ENCODE data around the gene UBXN2A.
"Not testable (repeated sequence)": the region's sequence is repeated elsewhere in the genome, so short reads cannot be mapped to it uniquely, and the experiment has no call there.

UBXN2A gene

DNA sequence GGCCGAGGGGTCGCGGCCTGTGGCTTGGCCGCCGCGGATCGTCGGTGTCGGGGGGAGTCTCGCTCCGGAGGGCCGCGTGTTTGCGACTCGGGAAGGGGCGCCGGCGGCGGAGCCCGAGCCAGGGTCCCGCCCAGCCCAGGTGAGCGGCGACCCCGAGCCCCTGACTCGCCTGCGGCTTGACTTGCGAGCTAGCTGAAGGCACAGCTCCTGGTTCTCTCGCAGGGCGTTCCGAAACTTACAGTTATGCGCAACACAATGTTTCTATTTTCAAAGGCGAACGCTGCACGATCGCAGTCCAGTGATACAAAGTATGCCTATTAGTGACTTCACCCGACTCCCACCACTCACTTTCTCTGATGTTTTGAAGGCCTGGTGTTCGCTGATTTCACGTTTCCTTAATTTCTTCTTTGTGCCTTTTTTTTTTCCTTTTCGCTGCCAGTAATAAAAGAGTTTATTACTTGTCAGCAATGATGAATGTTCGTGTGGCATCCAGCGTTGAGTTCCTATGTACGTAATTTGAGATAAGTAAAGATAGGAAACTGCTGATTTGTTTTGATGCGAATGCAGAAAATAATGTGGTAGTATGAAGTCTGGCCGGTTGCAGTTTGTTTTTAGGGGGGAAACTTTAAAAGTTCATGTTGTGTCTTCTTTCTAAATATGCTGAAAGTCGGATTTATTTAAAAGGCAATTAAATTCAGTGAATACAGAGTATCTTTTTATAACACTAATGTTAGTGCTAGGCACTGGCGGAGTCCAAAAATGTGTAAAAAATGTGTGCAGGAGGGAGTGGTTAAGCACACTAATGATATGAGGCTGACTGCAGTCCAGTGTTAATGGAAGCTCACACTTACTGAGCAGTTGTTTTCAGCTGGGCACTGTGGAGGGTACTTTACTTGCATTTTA lies 706 bp downstream of the UBXN2A start:
- no peak for DNase-seq (ENCODE audit: low read depth in 1 of 2, low spot score in 1 of 2)

DNA sequence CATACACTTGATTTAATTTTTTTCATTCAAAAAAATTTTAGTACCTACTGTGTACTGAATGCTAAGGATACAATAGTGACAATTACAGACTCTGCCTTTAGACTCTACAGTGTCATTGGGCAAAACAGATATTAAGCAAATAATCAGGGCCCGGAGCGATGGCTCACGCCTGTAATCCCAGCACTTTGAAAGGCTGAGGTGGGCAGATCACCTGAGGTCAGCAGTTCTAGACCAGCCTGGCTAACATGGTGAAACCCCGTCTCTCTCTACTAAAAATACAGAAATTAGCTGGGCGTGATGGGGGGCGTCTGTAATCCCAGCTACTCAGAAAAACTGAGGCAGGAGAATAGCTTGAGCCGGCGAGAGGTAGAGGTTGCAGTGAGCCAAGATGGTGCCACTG lies 1.4 kb downstream of the UBXN2A start:
- DNase-seq (ENCODE audit: low read depth in 1 of 2, low spot score in 1 of 2): no peak

DNA sequence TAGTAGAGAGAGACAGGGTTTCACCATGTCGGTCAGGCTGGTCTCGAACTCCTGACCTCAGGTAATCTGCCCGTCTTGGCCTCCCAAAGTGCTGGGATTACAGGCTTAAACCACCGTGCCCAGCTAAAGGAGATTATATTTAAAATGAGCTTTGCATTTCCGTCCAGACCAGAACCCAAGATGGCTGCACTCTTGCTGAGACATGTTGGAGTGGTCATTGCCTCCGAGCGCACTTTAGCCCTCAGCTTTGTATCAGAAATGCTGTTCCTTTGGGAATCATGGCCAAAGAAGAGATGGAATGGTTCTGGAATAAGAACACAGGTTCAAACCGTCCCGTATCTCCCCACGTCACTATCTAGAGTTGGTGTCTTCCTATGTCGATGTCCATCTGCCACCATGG lies 3.4 kb downstream of the UBXN2A start:
- no peak for DNase-seq (ENCODE audit: low read depth in 1 of 2, low spot score in 1 of 2)

DNA sequence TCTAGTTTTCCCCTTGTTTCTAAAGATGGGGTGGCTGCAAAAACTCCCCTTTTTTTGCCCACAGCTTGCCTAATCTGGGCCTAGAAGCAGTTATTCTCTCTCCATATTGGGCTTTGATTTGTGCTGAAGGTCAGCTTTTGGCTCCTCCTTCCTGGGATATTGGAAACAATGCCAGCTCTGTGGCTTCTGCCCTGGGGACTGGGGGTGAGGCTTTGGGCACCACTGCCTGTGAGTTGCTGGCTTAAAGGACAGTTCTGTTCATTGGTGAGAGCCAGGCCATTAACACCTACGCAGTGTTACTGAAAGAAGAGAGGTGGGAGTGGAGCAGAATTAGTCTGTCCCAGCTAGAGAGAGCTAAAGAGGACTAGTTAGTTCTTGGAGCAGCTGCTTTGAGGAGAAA lies 4.3 kb downstream of the UBXN2A start:
- no peak for DNase-seq (ENCODE audit: low read depth in 1 of 2, low spot score in 1 of 2)

DNA sequence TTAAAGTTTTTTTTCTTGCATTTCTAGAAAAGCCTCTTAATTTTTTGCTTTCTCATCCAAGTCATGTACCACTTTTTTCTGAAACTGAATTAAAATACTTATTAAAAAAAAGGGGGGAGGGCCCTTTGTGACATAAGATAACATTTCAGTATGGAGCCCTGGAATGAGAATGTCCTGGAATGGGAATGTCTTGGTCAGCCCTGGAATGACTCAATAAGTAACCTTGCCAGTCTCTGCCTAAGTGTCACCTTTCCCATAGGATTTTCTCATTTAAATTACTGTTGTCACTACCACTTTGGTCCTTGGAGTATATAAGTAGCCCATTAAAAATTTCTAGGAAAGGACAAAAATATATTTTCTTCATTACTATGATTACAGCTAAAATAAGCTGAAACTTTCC lies 4.7 kb downstream of the UBXN2A start:
- no peak for DNase-seq (ENCODE audit: low read depth in 1 of 2, low spot score in 1 of 2)

DNA sequence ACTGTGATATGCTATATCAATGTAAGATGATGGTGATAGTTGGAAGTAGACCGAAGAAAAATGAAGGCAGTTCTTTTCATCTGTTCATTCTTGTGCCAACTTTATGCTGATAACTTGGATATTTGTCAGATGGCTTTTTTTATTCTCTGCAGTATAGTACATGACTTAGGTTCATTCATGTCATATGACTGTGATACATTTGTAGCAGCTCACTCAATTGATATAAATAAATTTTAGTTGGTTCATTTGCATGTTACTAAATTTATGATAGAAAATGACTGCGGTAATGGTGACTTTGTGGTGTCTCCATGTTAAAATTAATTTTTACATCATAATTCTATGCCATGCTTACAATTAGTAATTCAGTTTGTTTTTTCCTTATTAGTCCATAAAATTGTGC lies 7.1 kb downstream of the UBXN2A start:
- DNase-seq (ENCODE audit: low read depth in 1 of 2, low spot score in 1 of 2): no peak

DNA sequence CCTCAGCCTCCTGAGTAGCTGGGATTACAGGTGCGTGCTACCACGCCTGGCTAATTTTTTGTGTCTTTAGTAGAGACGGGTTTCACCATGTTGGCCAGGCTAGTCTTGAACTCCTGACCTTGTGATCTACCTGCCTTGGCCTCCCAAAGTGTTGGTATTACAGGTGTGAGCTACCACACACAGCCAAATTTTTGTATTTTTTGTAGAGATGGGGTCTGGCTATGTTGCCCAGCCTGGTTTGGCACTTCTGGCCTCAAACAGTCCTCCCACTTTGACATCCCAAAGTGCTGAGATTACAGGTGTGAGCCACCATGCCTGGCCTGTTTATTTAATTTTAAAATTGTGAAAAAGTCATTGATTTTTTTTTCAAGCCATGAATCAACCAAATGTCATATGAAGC lies 12.3 kb downstream of the UBXN2A start:
- not testable (repeated sequence) for DNase-seq (ENCODE audit: low read depth in 1 of 2, low spot score in 1 of 2)

DNA sequence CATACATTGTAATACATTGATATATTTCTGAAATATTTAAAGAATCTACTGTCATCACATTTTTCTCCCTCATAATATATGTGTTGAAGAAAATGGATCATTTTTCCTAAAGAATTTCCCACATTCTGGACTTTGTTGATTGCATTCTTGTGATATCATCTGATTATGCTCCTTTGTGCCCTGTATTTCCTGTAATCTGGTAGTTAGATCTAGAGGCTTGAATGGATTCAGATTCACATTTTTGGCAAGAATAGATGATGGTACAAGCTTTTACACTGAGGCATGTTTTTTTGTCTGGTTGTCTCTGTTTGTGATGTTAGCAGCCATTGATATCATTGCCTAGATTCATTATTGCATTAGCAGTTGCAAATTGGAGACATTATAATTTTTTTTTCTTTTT lies 13.4 kb downstream of the UBXN2A start:
- no peak for DNase-seq (ENCODE audit: low read depth in 1 of 2, low spot score in 1 of 2)

DNA sequence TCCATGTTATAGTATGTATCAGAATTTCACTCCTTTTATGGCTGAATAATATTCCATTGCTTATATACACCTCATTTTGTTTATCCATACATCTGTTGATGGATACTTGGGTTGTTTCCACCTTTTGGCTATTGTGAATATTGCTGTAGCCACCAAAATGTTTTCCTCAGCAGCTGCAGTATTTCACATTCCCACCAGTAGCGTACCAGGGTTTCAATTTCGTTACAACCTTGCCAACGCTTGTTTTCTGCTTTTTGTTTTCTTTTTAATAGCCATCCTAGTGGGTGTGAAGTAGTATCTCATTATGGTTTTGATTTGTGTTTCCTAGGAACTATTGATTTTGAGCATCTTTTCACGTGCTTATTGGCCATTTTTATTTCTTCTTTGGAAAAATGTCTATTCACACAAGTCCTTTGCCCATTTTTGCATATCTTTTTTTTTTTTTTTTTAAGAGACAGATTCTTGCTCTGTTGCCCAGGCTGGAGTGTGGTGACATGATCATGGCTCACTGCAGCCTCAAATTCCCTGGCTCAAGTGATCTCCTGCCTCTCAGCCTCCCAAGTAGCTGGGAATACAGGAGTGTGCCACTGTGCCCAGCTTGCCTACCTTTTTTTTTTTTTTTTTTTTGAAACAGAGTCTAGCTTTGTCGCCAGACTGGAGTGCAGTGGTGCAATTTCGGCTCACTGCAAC lies 14.2 kb downstream of the UBXN2A start:
- no peak for DNase-seq (ENCODE audit: low read depth in 1 of 2, low spot score in 1 of 2)

DNA sequence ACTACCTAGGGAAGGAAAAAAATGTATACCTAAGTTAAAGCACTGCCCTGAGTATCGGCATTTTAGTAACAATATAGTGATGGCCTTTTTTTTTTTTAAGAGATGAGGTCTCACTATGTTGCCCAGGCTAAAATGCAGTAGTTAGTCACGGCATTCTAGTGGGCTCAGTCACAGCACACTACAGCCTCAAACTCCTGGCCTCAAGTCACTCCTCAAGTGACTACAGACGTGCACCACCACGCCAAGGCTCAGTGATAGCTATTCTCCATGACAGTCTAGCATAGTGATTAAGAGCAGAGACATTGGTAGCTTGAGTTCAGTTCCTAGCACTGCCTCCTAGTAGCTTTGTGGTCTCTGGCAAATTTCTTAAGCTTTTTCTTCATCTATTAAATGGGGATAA lies 27.6 kb downstream of the UBXN2A start:
- DNase-seq (ENCODE audit: low read depth in 1 of 2, low spot score in 1 of 2): no peak

DNA sequence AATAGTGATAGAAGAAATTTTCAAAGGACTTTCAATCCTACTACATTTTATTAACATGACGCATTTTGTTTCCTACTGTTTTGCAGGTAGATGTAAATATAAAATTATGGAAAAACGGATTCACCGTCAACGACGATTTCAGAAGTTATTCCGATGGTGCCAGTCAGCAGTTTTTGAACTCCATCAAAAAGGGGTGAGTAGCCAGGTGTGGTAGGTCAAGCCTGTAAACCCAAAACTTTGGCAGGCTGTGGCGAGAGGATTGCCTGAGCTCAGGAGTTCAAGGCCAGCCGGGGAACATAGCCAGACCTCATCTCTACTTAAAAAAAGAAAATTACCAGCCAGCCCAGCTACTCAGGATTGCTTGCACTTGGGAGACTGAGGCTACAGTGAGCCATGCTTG lies 36.6 kb downstream of the UBXN2A start:
- DNase-seq (ENCODE audit: low read depth in 1 of 2, low spot score in 1 of 2): no peak

DNA sequence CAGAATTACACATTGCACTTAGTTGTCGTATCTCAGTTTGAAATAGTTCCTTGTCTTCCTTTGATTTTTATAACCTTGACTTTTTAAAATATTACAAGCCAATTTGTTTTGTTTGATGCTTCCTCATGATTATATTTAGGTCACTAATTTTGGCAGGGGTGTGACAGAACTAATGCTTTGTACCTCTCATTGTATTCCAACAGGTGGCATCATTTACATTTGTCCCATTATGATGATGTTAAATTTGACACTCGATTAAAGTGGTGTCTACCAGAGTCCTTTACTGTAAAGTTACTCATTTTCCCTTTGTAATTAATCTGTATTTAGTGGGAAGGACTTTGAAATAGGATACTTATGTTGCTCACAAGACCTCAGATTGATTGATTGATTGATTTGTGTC lies 48.1 kb downstream of the UBXN2A start:
- no peak for DNase-seq (ENCODE audit: low read depth in 1 of 2, low spot score in 1 of 2)

DNA sequence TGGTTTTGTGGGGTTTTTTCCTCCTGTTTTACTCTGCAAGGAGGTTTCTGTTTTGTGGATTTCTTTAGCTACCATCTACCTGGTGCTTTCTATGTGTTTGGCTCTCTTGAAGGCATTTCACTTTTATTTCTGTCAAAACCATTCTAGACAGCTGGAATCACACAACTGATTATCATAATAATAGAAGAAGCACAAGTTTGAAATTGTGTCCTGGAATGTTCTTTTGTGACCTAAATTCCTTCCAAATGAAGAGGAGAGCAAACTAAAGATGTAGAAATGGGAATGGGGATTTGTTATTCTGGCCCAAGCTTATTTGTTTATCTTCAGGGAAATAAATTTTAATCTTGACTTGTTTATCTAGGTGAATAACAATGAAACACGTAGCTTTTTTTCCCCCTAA lies 52.7 kb downstream of the UBXN2A start:
- DNase-seq (ENCODE audit: low read depth in 1 of 2, low spot score in 1 of 2): no peak

DNA sequence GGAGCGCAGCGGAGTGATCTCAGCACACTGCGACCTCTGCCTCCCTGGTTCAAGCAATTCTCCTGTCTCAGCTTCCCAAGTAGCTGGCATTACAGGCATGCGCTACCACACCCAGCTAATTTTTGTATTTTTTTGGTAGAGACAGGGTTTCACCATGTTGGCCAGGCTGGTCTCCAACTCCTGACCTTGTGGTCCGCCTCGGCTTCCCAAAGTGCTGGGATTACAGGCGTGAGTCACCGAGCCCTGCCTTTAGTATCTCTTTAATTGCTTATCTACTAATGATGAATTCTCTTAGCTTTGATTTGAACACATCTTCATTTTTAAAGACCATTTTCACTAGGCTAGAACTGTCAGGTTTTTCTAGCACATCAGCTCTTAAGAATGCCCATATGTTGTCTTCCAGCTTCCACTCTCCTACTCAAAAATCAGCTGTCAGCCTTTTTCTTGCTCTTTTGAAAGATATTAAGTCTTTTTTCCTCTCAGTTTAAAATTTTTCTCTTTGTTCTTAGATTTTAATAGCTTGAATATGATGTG lies 53.5 kb downstream of the UBXN2A start:
- DNase-seq (ENCODE audit: low read depth in 1 of 2, low spot score in 1 of 2): no peak

DNA sequence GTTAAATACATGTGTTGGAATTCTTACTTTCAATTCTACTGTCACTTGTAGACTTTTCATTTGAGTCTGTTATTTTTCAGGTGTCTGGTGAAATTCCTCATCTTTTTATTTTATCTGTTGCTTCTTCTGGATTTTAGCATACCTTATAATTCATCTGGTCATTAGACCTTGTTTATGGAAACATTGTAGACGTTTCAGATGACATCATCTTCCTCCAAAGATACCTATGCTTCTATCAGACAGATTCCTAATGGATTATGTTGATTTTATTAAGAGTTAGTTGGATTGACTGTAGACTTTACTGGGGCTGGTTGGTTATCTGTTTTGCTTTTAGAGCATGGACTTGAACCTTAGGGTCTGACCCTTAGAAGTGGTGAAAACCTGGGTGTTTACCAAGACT lies 54.3 kb downstream of the UBXN2A start:
- DNase-seq (ENCODE audit: low read depth in 1 of 2, low spot score in 1 of 2): no peak

DNA sequence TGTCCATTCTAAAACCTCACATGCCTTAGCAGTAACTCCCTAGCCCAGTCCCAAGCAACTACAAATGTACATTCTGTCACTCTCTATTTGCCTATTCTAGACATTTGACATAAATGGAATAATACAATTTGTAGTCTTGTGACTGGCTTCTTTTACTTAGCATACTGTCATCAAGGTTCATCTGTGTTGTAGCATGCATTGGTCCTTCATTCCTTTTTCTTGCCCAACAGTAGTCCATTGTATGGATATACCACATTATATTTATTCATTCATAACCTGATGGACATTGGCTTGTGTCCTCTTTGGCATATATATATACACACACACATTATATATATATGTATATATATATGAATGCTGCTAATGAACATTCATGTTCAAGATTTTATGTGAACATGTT lies 67.4 kb downstream of the UBXN2A start:
- DNase-seq (ENCODE audit: low read depth in 1 of 2, low spot score in 1 of 2): no peak

DNA sequence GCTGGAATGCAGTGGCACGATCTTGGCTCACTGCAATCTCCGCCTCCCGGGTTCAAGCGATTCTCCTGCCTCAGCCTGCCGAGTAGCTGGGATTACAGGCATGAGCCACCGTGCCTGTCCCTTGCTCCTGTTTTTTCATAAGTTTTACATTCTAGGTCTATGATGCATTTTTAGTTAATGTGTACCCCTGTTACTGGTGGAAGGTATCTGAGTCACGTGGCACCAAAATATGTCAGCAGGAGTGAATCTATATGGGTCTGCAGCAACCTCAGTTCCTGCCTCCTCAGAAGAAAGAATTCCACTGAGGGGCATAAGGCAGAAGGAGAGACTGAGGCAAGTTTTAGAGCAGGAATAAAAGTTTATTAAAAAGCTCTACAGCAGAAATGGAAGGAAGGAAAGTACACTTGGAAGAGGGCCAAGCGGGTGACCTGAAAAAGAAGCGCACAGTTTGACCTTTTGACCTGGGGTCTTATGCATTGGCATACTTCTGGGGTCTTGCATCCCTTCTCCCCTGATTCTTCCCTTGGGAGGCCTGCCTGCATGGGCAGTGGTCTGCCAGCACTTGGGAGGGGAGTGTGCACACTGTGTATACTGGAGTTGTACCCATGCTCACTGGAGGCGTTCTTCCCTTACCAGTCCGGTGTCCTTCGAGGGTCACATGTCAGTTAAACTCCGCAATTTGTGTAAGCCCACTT lies 68.6 kb downstream of the UBXN2A start:
- no peak for DNase-seq (ENCODE audit: low read depth in 1 of 2, low spot score in 1 of 2)

DNA sequence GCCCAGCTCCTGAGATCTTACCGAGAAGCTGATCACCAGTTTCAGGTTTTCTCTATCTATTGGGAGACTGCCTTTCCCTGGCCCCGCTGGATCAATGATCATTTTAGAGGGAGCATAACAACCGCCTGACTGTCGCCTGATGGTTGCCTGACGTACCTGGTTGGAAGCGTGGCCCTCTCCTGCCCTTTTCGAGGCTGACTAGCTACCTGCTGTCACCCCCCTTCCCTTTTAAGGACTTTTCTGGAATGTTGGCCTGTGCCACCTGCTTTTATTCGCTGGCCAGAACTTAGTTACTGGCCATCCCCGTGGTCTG lies 69.1 kb downstream of the UBXN2A start:
- DNase-seq (ENCODE audit: low read depth in 1 of 2, low spot score in 1 of 2): no peak

DNA sequence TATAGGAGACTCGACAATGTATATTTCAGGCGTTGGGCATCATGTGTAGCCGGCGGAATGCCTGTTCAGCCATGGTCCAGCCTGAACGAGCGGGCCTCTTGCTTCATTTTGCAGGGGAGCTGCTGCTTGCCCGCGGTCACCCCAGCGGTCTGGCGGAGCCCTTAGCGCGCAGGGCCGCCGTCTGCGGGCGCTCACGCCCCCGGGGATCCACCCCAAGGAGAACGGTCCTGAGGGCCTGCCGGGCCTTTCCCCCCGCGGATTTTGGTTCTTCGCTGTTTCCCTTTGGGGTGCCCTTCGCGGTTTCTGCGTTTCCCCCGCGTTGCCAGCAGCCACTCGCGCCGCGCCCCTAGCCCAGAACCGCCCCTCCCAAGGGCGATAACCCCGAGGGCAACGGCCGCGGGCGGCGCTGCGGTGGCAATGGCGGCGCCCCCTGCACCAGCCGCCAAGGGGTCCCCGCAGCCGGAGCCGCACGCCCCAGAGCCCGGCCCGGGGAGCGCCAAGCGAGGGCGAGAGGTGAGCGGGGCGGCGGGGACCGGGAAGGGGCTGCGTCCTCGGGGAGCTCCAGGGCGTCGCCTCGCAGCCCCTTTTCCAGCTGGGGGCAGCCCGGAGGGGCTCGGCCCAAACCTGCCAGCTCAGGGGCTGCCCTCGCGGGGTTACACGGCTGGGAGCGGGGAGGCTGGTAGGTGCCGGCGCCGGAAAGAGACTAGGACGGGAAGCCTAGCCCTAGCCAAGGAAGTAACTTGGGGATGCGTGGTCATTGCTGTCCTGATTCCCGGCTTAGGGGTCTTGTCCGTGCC lies 69.6 kb downstream of the UBXN2A start, which contains the start of gene MFSD2B:
Gene MFSD2B (plus strand): TSS at position 406 of the 797 bp plus-strand sequence. CDS start 12 bp downstream, at position 418.
- no peak for DNase-seq (ENCODE audit: low read depth in 1 of 2, low spot score in 1 of 2)

DNA sequence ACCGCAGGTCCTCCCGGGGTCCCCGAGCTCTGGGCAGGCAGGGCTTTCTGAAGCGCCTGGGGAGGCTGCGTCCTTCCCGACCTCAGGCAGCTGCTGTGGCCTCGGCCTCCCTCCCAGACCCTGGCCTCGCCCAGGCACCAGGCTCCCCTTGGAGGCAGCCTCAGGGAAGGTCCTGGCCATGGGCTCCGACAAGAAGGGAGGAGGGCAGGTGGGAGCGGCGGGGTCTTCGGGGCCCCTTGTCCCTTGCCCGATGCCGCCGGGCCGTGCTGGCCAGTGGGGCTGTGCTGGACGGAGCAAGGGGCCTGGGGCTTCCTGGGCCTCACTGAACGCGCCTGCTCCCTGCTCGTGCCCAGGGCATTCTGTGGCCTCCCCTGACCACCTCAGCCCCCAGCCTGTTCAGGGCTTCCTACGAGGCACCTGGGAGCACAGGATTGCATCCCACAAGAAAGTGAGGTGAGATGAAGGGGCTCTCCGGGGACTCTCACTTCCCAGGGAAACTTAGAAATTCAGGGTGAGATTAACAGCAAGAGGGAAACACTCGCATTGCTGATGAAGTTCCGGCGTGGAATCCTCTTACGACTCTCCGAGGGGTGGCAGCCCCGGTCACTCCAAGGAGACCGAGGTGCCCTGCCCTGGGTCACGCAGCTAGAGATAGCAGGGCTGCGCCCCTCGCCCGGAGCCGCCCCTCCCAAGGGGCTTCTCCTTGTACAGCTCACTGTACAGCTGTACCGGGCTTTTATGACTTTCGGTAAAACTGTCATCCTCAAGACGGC lies 70.4 kb downstream of the UBXN2A start:
- DNase-seq (ENCODE audit: low read depth in 1 of 2, low spot score in 1 of 2): no peak

Measured in stimulated activated CD4-positive, alpha-beta T cell treated with anti-CD3 and anti-CD28 coated beads, Interleukin-15, amount 100 ng/mL, for 1 hour (primary cell).